Keratinocyte (primary cell): ENCODE data around the gene DCDC2. TPM values are rescaled to one million over a fixed set of nuclear protein-coding genes. Genes with fewer than 3 reads are reported as not detected.
"Not testable (repeated sequence)": the region's sequence is repeated elsewhere in the genome, so short reads cannot be mapped to it uniquely, and the experiment has no call there.

ENCODE experiments used
- DNase-seq: peaks from one replicate; pipeline ENCODE4 v3.0.0-alpha.2; 2011; ENCODE audit warnings: low read depth, missing footprints, low spot score
- FAIRE-seq: peaks from 2 replicates; lab custom pipeline; 2011; peaks lifted over from hg19 to GRCh38; lab: Jason Lieb, UNC
- H2AFZ ChIP-seq: 2 replicates; pipeline ENCODE4 v1.6.0; 2012; ENCODE audit warnings: low read length, control low read depth, inconsistent platforms; ENCODE audit not compliant: control insufficient read depth
- H3K27ac ChIP-seq: 2 replicates; pipeline ENCODE4 v1.5.1; 2011; ENCODE audit warnings: low read length; ENCODE audit not compliant: control insufficient read depth, insufficient read depth
- H3K27me3 ChIP-seq: 3 replicates; pipeline ENCODE4 v1.6.0; 2011; ENCODE audit warnings: low read length; ENCODE audit not compliant: control insufficient read depth, insufficient read depth; ENCODE audit errors: extremely low read depth
- H3K36me3 ChIP-seq, 2 experiments: 2 replicates in 1 of 2; 3 replicates in 1 of 2; pipeline ENCODE4 v1.5.1; 2011; ENCODE audit warnings: low read length in 2 of 2, mild to moderate bottlenecking in 1 of 2; ENCODE audit not compliant: control insufficient read depth in 2 of 2, insufficient read depth in 2 of 2; ENCODE audit errors: extremely low read depth in 1 of 2
- H3K4me1 ChIP-seq: 3 replicates; pipeline ENCODE4 v1.5.1; 2011; ENCODE audit warnings: low read length; ENCODE audit not compliant: control insufficient read depth, insufficient read depth; ENCODE audit errors: extremely low read depth
- H3K4me2 ChIP-seq: 3 replicates; pipeline ENCODE4 v1.6.0; 2011; ENCODE audit warnings: low read depth, low read length; ENCODE audit not compliant: control insufficient read depth, insufficient read depth; ENCODE audit errors: extremely low read depth
- H3K4me3 ChIP-seq, 3 experiments: fragments of 200-600 bp in 1 of 3; sonication (generic) in 1 of 3; 2 replicates in 2 of 3; 3 replicates in 1 of 3; pipeline ENCODE4 v1.5.1; 2011 to 2016; ENCODE audit warnings: low read length in 3 of 3, mild to moderate bottlenecking in 3 of 3, control low read depth in 2 of 3, inconsistent platforms in 1 of 3, low read depth in 1 of 3, mixed read lengths in 1 of 3, mixed run types in 1 of 3, moderate library complexity in 1 of 3; ENCODE audit not compliant: control insufficient read depth in 2 of 3, insufficient read depth in 2 of 3; ENCODE audit errors: extremely low read depth in 1 of 3
- H3K79me2 ChIP-seq: 2 replicates; pipeline ENCODE4 v1.6.0; 2012; ENCODE audit warnings: low read length; ENCODE audit not compliant: control insufficient read depth, insufficient read depth
- H3K9ac ChIP-seq: 3 replicates; pipeline ENCODE4 v1.6.0; 2011; ENCODE audit warnings: low read length; ENCODE audit not compliant: control insufficient read depth, insufficient read depth; ENCODE audit errors: extremely low read depth
- H3K9me1 ChIP-seq: 3 replicates; pipeline ENCODE4 v1.6.0; 2011; ENCODE audit warnings: low read length; ENCODE audit not compliant: control insufficient read depth, insufficient read depth; ENCODE audit errors: extremely low read depth
- H3K9me3 ChIP-seq: 2 replicates; pipeline ENCODE4 v1.5.1; 2012; ENCODE audit warnings: low read depth, low read length; ENCODE audit not compliant: control insufficient read depth
- H4K20me1 ChIP-seq: 3 replicates; pipeline ENCODE4 v1.6.0; 2011; ENCODE audit warnings: low read length; ENCODE audit not compliant: control insufficient read depth, insufficient read depth; ENCODE audit errors: extremely low read depth
- EZH2 ChIP-seq: IDR thresholded peaks from one replicate; pipeline ENCODE4 v1.6.1; 2012; ENCODE audit warnings: inconsistent platforms, mild to moderate bottlenecking, low read length, moderate library complexity
- dilution Hi-C: fragments of 300-500 bp; cut with MboI; formaldehyde crosslinking; loops from one replicate; pipeline ENCODE4 v1.7.0; 2020; ENCODE audit warnings: low sequenced_read_pairs; ENCODE audit not compliant: extremely low pct_ligation_motif_present
- polyA plus RNA-seq, 5 experiments: library from polyadenylated mRNA; depleted of rRNA in 3 of 5; stranded (reverse) in 3 of 5; stranded (forward) in 1 of 5; unstranded in 1 of 5; fragments of >200 nt; gene quantifications; 1 replicate in 1 of 5; 2 replicates in 3 of 5; 3 replicates in 1 of 5; pipeline versions ENCODE4 v1.2.1 to v1.2.3, GENCODE V29; 2011 to 2012; ENCODE audit warnings: missing spikeins in 2 of 5, low read depth in 1 of 5, low replicate concordance in 1 of 5
- TF ChIP-seq, protein P1 (sequence below), 3 experiments: IDR thresholded peaks in 1 of 3; conservative IDR thresholded peaks in 1 of 3; optimal IDR thresholded peaks in 1 of 3; 2 replicates in 2 of 3; 3 replicates in 1 of 3; pipeline versions ENCODE3 to v1.5.1; 2011; ENCODE audit warnings: low read length in 3 of 3, mild to moderate bottlenecking in 3 of 3, moderate library complexity in 2 of 3, control low read depth in 1 of 3, inconsistent platforms in 1 of 3; ENCODE audit not compliant: insufficient read depth in 2 of 3; ENCODE audit errors: extremely low read depth in 1 of 3

DCDC2 gene
- polyA plus RNA-seq, 1 donor (not counting 4 experiments of a cell fraction or from before 2014, with no cell fraction given): 0.10 TPM

- H3K9me3 ChIP-seq: no peaks in the 10 kb centered on the region
- no peak overlapping the region for H3K4me2 ChIP-seq
- no peak overlapping the region for H3K27ac ChIP-seq
- H3K36me3 ChIP-seq: peaks cover 0 to 4% of the 10 kb centered on the region in 2 experiments
- TF ChIP-seq EZH2: no peak
- TF ChIP-seq, protein P1, sequence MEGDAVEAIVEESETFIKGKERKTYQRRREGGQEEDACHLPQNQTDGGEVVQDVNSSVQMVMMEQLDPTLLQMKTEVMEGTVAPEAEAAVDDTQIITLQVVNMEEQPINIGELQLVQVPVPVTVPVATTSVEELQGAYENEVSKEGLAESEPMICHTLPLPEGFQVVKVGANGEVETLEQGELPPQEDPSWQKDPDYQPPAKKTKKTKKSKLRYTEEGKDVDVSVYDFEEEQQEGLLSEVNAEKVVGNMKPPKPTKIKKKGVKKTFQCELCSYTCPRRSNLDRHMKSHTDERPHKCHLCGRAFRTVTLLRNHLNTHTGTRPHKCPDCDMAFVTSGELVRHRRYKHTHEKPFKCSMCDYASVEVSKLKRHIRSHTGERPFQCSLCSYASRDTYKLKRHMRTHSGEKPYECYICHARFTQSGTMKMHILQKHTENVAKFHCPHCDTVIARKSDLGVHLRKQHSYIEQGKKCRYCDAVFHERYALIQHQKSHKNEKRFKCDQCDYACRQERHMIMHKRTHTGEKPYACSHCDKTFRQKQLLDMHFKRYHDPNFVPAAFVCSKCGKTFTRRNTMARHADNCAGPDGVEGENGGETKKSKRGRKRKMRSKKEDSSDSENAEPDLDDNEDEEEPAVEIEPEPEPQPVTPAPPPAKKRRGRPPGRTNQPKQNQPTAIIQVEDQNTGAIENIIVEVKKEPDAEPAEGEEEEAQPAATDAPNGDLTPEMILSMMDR (optimal IDR thresholded peaks at IDR 0.05 in 1 of 3, IDR thresholded peaks at IDR 0.05 in 1 of 3, conservative IDR thresholded peaks at IDR 0.05 in 1 of 3; ENCODE audit: extremely low read depth in 1 of 3, insufficient read depth in 2 of 3, low read length in 3 of 3): no peak
- H3K9ac ChIP-seq: no peak overlapping the region
- peaks cover 30% of the 10 kb centered on the region for H3K79me2 ChIP-seq
- no peak overlapping the region for H3K4me3 ChIP-seq
- no peak overlapping the region for H2AFZ ChIP-seq
- DNase-seq (no peak), FAIRE-seq (no peak)
- H4K20me1 ChIP-seq: no peaks in the 10 kb centered on the region
- dilution Hi-C loops: no loop called here
- peaks cover 8% of the 10 kb centered on the region for H3K4me1 ChIP-seq
- no peaks in the 10 kb centered on the region for H3K9me1 ChIP-seq
- H3K27me3 ChIP-seq: no peaks in the 10 kb centered on the region
These were observed 43.6 kb upstream of the DCDC2 start for GRCh38 chr6:24401458-24401857.

DNA sequence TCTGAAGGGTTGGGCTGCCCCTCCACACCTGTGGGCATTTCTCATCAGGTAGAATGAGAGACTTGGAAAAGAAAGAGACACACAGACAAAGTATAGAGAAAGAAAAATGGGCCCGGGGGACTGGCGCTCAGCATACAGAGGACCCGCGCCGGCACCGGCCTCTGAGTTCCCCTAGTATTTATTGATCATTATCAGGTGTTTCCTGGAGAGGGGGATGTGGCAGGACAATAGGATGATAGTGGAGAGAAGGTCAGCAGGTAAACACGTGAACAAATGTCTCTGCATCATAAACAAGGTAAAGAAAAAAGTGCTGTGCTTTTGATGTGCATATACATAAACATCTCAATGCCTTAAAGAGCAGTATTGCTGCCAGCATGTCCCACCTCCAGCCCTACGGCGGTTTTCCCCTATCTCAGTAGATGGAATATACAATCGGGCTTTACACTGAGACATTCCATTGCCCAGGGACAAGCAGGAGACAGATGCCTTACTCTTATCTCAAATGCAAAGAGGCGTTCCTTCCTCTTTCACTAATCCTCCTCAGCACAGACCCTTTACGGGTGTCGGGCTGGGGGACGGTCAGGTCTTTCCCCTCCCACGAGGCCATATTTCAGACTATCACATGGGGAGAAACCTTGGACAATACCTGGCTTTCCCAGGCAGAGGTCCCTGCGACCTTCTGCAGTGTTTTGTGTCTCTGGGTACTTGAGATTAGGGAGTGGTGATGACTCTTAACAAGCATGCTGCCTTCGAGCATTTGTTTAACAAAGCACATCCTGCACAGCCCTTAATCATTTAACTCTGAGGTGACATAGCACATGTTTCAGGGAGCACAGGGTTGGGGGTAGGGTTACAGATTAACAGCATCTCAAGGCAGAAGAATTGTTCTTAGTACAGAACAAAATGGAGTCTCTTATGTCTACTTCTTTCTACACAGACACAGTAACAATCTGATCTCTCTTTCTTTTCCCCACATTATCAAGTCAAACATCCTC, 42.5 kb upstream of the DCDC2 start:
- H3K4me3 ChIP-seq, H3K9me1 ChIP-seq, H3K27ac ChIP-seq, FAIRE-seq, H3K9ac ChIP-seq, H3K36me3 ChIP-seq, H3K27me3 ChIP-seq, H4K20me1 ChIP-seq, H3K9me3 ChIP-seq, H3K4me1 ChIP-seq, dilution Hi-C loops, DNase-seq, H3K4me2 ChIP-seq, H2AFZ ChIP-seq: not testable (repeated sequence)
- peaks cover 28% of the 10 kb centered on the region for H3K79me2 ChIP-seq
